Measurements from ENCODE around the gene CRYBB1.

Gene CRYBB1

DNA sequence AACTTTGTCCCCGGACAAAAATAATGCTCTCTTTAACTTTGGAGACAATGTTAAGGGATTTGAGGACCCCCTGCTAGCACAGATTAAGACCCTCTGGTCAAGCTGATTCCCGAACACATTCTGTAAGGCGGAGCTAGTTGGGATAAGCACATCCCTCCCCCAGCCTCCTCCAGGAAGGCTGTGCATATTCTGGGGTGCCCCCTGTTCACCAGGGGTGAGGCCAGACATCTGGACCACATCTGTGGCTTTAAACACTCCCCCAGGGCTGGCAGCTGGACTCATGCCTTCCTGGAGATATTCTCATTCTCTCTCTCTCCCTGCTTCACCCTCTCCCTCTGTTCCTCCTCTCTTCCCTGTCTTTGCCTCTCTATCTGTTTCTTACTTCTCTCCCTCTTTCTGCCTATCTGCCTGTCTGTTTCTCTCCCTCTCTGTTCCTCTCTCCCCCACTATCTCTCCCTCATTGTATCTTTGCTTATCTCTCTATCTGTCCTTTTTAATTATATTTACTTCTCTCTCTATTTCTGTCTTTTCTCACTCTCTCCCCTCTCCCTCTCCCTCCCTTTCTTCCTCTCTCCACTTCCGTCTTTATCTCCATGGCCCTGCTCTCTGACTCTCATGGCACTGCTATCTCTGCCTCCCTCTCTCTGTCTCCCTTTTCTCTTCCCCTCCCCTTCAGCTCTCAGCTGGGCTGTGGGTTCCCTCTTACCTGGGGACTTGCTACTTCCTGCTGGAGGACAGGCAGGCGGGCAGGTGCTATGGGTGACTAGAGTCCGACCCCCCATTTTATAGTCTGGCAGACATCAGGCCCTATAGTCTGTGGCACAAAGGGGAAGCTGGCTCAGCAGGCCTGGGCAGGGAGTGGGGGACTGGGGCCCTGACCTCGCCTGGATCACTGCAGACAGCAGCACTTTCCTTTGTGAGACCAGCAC lies at the start of gene CRYBB1:
TSS of gene CRYBB1 (minus strand) at position 757 of the 929 bp plus-strand sequence. CDS start 1,708 bp downstream, outside the sequence.
- DNase-seq = no peak

DNA sequence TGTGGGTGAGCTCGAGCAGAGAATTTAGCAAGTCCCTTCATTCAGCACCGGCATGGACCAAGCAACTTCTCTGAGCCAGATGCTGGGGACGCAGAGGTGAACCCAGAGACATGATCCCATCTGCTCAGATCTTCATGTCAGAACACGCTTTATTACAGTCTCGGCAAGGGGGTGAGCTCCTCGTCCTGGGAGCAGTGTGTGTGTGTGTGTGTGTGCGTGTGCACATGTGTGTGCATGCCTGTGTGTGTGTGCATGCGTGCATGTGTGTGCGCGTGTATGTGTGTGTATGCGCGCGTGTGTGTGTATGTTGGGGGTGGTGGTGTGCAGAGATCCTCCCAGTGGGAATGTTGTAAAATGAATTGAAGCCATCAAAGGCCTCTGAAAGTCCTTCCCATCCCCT lies 49.3 kb upstream of the CRYBB1 start:
- no peak for DNase-seq

DNA sequence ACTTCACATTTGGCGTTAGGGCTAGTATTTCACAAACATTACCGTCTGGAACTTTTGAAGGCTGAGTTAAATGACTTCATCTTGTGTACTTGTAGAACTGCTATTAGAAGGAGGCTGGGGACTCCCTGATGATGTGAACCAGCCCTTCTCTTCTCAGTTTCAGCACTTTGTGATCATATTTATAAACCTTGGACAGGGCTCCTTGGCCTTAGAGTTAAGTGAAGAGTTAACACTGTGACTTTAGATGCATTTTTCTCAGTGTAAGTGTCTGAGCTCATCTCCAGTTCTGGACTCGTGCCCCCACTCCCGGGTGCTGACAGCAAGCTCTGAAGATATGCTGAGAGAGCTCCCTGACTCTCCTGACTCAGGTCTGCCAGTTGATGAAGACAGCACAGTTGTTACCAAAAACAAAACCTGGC lies 48.0 kb upstream of the CRYBB1 start:
- no peak for DNase-seq

DNA sequence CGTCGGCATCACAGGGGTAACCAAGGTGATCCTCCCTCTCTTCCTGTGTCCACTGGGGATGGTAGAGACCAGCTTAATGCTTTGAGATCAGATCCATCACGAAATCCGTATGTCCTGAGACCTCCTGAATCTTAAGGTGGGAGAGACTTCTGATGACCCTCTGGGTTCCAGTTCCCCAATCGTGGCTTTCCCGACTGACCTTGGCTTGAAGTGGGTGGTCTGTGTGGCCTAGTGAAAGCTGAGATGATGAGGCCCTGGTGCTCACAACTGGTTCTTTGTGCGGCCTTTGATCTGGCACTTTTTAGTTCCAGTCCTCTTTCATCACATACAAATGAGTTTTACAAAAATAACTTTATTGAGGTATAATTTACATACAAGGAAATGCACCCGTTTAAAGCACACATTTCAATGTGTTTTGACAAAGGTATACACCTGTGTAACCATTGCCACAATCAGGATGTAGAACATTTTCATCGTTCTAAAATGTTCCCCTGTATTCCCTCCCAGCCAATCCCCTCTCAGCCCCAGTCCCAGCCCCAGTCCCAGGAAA lies 45.6 kb upstream of the CRYBB1 start:
- DNase-seq = no peak

DNA sequence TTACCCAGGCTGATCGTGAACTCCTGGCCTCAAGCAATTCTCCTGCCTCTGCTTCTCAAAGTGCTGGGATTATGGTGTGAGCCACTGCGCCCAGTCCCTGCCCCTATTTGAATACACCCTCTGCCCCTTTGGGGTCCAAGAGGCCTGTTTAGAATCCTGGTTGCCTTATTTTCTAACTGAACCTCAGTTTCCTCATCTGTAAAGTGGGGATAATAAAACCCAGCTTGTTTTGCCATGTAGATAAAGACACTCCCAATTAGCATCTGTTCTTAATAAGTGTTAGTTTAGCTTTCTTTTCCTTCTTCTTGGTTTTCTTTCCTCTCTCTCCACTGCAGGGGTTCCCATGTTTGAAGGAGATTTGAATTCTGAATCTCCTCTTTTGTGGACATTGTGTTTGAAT lies 44.3 kb upstream of the CRYBB1 start:
- no peak for DNase-seq

DNA sequence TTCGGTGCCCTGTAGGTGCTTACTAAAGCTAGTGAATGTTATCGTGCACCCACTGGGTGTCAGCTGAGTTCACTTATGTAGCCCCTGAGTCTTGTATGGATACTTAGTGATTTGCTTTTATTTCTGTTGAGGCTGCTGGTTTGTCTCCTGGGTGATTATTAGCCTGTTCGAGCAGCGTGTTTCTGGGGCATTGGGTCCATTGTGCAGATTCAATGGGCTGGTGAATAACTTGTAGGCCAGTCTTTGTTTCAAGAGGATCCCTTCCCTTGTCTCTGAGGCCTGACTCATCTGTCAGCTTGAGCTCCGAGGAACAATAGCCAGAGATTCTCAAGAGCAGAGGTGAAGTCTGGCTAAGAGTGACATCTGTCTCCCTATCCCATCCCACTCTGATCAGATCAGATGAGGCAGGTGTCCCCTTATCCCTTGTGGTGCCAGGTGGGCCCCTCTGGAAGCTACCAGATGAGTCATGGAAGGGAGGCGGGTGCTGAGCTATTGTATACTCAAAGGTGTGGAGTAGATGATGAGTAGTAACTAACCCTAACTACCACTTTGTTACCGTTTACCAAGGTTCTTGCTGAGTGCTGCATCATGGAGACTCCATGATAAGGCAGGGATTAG lies 43.2 kb upstream of the CRYBB1 start:
- DNase-seq = peak; percentile 53

DNA sequence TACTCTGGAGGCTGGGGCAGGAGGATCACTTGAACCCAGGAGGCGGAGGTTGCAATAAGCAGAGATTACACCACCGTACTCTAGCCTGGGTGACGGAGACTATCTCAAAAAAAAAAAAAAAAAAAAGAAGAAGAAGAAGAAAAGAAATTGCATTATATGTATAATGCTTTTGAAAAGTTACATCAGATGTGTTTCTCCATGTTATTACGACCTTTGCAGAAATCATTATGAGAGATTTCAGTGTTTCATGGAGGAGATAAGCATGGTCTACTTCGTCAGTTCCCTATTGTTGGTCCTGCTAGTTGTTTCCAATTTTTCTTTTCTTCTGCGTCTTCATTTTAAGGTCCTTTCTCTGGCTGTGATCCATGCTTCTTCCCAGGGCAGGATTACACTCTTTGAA lies 42.5 kb upstream of the CRYBB1 start:
- DNase-seq = no peak

DNA sequence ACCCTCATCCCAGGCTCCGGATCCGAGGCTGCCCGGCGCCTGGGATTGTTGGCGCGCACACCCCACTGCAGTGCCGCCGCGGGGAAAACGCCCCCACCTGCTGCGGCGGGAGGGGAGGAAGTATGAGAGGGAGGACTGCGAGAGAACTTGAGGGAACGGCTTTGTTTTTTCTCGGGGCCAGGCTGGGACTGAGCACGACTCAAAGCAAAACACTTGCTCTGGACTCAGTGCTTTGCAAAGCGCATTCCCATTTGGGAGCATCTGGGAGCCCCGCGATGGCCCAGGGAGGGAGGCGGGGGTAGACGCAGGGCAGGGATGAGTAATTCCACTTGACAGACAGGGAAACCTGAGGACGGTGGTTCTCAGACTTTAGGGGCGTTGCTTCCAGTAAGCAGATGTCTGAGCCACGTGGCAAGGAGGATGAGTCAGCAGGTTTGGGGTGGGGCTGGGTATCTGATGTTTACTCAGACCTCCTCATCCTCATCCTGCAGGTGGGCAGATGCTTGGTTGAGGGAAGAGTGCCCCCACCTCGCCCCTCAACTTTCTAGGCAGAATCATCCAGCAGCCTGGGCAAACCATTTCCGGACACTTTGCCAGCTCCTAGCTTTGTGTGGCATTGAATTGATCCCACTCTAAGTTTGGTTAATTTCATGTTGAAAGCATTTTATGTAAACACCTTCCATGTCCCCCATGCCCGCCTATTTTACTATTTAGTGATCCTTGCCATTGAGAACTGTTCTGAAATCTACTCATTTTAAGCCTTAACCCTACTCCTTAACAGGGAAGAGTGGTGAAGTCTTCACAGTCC lies 41.0 kb upstream of the CRYBB1 start:
- peak; percentile 90 for DNase-seq

DNA sequence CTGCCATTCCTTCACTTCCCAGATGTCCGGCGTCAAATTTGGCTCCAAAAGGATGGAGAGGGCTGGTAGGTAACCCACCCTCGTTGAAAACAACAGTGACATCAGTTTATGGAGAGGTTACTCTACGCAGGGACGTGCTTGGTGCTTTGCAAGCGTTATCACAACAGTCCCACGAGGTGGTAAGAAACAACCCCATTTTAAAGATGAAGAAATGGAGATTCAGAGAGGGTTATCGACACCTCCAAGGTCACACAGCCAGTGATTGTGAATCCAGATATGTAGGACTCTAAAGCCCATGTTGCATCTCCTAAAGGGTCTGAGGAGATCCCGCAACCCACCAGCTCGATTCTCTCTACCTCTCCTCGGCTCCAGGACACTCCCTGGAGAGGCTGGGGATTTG lies 40.3 kb upstream of the CRYBB1 start:
- DNase-seq = no peak

DNA sequence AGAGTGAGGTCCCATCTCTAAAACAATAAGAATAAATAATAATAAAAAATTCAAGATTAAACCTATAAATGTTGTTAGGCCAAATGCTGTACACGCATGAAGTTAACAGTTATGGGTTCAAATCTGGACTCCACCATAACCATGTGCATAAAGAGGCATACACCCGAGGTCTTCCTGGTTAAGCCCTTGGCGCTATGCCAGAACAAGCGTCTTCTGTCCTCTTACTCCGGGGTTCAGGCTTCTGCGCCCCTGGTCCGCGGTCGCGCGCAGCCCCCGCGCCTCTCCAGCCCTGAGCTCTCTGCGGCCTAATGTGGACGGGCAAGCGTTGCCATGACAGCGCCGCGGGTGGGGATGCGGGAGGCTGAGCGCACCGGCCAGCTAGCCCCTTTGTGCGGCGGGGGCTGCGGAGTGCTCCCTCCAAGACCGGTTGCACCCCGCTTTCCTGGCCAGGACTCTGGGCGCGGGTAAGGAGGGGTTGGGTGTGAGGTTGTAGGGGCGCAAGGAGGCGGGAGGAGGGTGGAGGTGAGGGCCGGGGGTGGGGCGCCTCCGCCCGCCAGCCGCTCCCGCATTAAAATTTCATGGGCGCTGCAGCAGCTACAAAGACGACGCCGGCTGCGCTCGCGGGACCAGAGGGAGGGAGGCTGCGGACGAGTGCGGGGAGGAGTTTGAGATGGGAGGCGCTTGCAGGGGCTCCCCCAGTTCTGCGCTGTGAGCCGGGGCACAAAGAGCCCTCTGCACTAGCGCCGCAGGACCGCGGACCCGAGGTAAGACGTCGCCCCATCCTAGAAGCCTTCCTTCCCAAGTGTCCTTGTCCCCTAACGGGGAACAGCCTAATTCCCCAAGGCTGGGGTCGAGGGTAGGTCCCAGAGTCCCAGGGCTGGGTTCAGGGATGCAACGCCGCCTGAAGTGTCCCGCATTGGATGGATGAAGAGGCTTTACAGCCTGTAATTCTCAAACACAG lies 39.3 kb upstream of the CRYBB1 start, which contains the start of gene MIAT:
TSS of gene MIAT (plus strand) at position 698 of the 961 bp plus-strand sequence.
- no peak for DNase-seq

DNA sequence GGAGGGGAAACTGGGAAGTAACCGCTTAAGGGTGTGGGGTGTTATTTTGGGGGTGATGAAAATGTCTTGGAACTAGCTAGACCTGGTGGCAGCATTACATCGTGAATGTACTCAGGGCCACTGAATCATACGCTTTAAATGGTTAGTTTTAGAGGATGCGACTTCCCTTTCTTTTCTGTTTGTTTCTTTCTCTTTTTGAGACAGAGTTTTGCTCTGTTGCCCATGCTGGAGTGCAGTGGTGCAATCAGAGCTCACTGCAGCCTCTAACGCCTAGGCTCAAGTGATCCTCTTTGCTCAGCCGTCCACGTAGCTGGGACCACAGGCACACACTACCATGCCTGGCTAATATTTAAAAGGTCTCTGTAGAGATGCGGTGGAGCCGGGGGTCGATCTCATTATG lies 34.0 kb upstream of the CRYBB1 start:
- no peak for DNase-seq

DNA sequence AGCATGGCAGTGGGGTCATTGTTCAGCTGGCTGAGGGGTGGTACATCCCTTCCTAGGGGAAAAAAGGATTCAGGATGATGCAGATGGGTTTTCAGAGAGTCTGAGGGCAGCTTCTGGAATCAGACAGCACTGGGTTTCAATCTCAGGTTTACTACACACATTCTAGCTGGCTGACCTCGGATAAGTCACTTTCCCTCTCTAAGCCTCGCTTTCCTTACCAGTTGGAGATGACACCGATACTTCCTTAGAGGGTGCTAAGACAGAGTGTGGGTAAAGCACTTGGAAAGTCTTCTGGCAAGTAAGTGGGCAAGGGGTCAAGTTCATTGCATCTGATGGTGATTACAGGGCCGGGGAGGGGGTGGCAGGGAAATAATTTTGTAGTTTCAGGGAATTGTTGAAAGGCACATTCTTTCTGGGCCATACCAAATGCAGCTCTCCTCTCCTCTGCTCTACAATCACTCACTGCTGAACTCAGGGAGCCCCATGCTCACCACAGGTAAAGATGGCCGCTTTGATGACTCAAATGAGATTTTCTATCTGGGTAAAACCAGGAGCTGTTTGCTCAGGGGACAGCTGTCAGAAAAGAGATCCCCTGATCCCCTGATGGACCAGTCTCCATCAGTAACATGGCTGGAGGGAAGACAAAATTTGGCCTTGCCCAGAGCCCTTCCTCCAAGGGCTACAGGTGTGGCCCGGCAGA lies 33.0 kb upstream of the CRYBB1 start:
- no peak for DNase-seq

DNA sequence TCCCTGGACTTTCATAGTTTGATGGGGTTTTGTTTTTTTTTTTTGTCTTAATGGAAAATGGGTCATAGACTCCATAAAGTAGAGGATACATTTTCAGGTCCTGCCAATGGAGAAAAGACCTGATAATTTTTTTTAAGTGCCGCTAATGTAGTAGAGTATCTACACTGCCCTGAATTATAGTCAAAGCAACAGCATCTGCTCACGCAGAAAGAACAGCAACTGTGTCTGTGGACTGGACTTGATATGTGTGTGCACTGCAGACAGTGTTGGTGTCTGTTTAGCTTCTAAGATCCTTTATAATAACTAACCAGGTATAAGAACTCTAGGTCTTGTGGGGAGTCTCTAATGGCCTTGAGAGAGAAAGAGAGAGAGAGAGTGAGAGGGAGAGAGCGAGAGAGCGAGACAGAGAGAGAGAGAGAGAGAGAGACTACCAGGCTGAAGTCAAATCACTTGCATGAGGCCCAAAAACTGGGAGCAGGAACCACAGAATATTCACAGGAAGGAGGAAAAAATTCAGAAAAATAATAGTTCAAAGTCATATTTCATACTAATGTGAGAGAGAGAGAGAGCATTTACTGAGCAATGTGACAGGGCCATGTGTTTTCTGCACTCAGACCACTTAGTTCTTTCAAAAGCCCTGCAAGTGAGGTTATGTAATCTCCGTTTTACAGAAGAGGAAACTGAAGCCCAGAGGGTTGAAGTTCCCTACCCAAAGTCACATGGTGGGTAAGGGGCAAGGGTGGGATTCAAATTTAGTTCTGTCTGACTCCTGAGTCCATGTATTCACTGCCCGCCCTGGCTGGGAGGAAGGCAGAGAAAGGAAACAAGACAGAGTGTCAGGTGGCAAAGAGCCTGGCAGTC lies 30.9 kb upstream of the CRYBB1 start:
- DNase-seq = peak; percentile 30

DNA sequence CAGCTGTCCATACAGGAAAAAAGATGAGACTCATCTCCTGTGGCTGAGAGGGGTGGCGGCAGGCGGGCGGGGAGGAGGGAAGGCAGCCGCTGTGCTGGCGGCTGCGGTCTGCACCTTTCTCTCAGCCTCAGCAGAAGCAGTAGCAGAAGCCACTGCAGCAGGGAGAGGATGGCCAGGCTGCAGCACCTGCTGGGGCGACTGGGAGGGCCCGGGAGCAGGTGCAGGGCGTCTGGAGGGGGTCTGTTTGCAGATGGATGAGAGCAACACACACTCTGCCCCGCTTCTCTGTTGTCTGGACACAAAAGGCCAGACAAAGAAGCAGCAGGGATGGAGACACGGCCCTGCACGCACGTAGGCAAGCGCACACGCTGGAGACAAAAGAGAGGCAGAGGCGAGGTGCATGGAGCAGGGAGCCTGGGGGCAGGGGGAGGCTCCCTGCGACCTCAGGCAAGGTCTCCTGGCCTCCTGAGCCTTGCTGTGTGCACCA lies 30.2 kb upstream of the CRYBB1 start:
- DNase-seq = peak; percentile 93

DNA sequence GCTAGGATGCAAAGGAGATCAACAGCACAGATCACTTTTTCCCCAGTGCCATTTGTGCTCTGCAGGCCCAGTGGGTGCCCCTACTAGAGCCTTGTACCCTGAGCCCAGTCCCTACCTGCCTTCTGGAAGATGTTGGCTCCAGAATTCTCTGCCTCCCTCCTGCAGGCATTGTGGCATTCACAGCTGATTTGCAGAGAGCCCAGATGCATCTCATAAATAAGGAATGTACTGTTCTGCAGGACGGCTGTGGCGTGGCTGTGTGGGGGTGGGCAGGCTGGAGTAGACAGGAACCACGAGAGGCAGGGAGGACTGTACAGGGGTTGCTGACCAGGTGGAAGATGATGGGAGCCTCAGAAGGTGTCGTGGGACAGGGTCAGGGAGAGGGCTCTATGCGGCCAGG lies 28.3 kb upstream of the CRYBB1 start:
- DNase-seq = no peak

DNA sequence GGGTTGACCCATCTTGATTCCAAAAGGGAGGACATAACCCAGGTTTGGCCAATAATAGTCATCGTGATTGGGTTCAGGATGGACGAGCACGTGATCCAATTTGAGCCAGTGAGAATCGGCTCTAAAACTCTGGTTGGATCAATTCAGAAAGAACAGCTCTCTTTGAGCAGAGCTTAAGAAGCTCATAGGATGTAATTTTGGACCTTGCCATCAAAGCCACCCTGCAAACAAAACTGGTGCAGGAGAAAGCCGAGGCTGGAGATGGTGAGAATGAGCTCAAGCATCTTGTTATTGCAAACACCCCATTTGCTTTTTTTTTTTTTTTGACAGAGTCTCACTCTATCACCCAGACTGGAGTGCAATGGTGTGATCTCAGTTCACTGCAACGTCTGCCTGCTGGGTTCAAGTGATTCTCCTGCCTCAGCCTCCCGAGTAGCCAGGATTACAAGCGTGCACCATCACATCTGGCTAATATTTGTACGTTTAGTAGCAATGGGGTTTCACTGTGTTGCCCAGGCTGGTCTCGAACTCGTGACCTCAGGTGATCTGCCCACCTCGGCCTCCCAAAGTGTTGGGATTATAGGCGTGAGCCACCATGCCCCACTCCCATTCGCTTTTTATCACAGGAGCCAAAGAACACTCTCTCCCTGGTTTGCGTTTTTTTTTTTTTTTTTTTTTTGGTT lies 25.7 kb upstream of the CRYBB1 start:
- no peak for DNase-seq

DNA sequence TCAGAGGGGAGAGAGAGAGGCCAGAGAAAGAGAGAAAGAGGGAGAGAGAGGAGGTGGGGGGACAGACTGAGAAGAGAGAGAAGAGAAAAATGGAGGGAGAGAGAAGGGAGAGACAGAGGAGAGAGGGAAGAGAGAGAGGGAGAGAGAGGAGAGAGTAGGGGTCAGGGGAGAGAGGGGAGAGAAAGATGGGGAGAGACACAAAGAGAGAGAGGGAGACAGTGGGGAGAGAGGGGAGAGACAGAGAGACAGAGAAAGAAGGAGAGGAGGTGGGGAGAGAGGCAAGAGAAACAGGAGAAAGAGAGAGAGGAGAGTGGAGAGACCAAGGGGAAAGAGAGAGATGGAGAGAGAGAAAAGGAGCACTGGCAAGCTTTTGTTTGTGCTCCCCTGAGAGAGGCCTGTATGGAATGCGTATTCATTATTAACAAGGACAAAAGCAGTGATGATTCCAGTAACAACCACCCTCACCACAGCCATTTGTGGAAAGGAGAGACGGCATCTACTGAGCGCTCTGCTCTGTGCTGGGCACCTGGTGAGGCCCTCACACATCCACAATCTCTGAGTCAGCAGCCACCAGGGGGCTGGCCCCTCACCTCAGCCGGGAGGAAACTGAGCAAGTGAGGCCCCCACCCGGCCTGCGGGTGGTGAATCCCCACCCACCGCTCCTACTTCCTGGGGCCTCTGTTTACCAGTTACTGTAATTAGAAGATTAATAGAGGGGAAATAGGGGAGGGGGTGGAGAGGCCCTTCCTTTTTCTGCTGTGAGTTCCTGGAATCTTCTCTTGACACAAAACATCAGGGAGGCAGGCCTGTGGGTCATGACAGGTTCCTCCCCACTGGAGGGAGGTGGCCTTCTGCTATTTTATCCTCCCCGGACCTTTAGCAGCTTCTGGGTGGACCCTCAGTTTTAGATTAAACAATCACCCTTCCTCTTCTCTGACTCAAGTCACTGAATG lies 24.9 kb upstream of the CRYBB1 start:
- DNase-seq = no peak

DNA sequence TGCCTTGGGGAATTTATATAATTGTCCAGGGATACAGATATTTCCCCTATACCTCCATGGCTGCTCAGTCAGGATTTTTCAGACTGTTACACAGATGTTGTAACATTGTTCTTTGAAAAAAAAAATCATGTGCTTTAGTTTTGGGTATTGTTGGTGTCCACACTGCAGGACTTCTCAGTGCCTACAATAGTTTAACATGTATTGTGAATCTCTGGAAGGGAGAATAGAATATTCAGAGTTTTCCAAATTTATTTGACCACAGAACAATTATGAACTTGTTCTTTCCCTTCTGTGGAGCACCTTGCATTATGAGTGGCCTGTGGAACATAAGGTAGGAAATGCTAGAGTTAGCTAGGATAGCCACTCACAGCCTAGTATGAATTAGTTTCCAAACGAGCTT lies 18.5 kb upstream of the CRYBB1 start:
- DNase-seq = no peak

Measured in SHP77 treated with DMSO at 0.1 percent for 48 hours (cell line).